ENCODE measurements around the gene MYOC.
"Not testable (repeated sequence)": the region's sequence is repeated elsewhere in the genome, so short reads cannot be mapped to it uniquely, and the experiment has no call there.

MYOC gene

GRCh38 chr1:171653796-171654195, 1.3 kb upstream of the MYOC start:
- DNase-seq = no peak

- no peak for DNase-seq
These were observed 6.3 kb downstream of the MYOC start for GRCh38 chr1:171646249-171646560.

GRCh38 chr1:171645553-171646248, 6.8 kb downstream of the MYOC start:
- peak in 29 of 51 donors; percentile 3 to 62 (median 24) for DNase-seq

GRCh38 chr1:171644805-171645483, 7.5 kb downstream of the MYOC start:
- DNase-seq = peak in 40 of 51 donors; percentile 3 to 67 (median 36)

GRCh38 chr1:171643156-171643555, 9.3 kb downstream of the MYOC start:
- no peak for DNase-seq

GRCh38 chr1:171642197-171642596, 10.3 kb downstream of the MYOC start:
- no peak for DNase-seq

GRCh38 chr1:171641076-171641864, 11.2 kb downstream of the MYOC start:
- no peak for DNase-seq

GRCh38 chr1:171640225-171640624, 12.3 kb downstream of the MYOC start:
- DNase-seq = no peak

- DNase-seq = no peak
These were observed 14.4 kb downstream of the MYOC start for GRCh38 chr1:171637928-171638576.

- DNase-seq = no peak
These were observed 16.3 kb downstream of the MYOC start for GRCh38 chr1:171636141-171636540.

- no peak for DNase-seq
These were observed 16.8 kb downstream of the MYOC start for GRCh38 chr1:171635661-171636060.

GRCh38 chr1:171628225-171628624, 24.3 kb downstream of the MYOC start:
- DNase-seq = no peak

- no peak for DNase-seq
These were observed 25.5 kb downstream of the MYOC start for GRCh38 chr1:171627020-171627419.

- no peak for DNase-seq
These were observed 27.3 kb downstream of the MYOC start for GRCh38 chr1:171625225-171625624.

- DNase-seq = no peak
These were observed 28.7 kb downstream of the MYOC start for GRCh38 chr1:171623651-171624331.

GRCh38 chr1:171622152-171622462, 30.4 kb downstream of the MYOC start, which contains the start of gene MYOCOS:
TSS of gene MYOCOS (plus strand) at chr1:171622243. CDS start at chr1:171623884, 1,641 bp downstream.
- no peak for DNase-seq

GRCh38 chr1:171616586-171616985, 35.9 kb downstream of the MYOC start:
- DNase-seq = no peak

- not testable (repeated sequence) for DNase-seq
These were observed 37.2 kb downstream of the MYOC start for GRCh38 chr1:171615122-171615906.

- no peak for DNase-seq
These were observed 39.2 kb downstream of the MYOC start for GRCh38 chr1:171613282-171613681.

GRCh38 chr1:171611306-171611705, 41.2 kb downstream of the MYOC start:
- no peak for DNase-seq

GRCh38 chr1:171610385-171610784, 42.1 kb downstream of the MYOC start:
- DNase-seq = no peak

All from hypothalamus (tissue), 51 donors.